GM23338 (cell line): ENCODE data around the gene SFXN5. TPM values are rescaled to one million over a fixed set of nuclear protein-coding genes. Genes with fewer than 3 reads are reported as not detected.

Source experiments
- ATAC-seq: fragments of 200-7000 bp; cut with Tn5 transposase; 3 replicates; pipeline ENCODE4 v1.9.1; 2020
- DNase-seq: peaks from one replicate; pipeline ENCODE4 v3.0.0-alpha.2; 2015; ENCODE audit warnings: low spot score
- H2AFZ ChIP-seq: fragments of 200-600 bp; sonication (generic); 2 replicates; pipeline ENCODE4 v1.8.0; 2016; ENCODE audit warnings: antibody characterized with exemption, mild to moderate bottlenecking, moderate library complexity
- H3F3A ChIP-seq: fragments of 200-600 bp; sonication (generic); replicated peaks from 2 replicates; pipeline ENCODE4 v1.8.0; 2017; ENCODE audit warnings: antibody characterized with exemption, mixed run types, low read depth
- H3K27ac ChIP-seq: fragments of 200-600 bp; sonication (generic); 2 replicates; pipeline ENCODE4 v1.6.1; 2016; ENCODE audit warnings: low read depth
- H3K27me3 ChIP-seq: fragments of 200-600 bp; sonication (generic); 2 replicates; pipeline ENCODE4 v1.8.0; 2016; ENCODE audit warnings: mild to moderate bottlenecking, mixed run types, moderate library complexity; ENCODE audit not compliant: insufficient read depth
- H3K36me3 ChIP-seq: fragments of 200-600 bp; sonication (generic); 2 replicates; pipeline ENCODE4 v1.8.0; 2016; ENCODE audit warnings: mild to moderate bottlenecking; ENCODE audit not compliant: insufficient read depth
- H3K4me1 ChIP-seq: fragments of 200-600 bp; sonication (generic); 2 replicates; pipeline ENCODE4 v1.8.0; 2016; ENCODE audit warnings: mild to moderate bottlenecking, moderate library complexity; ENCODE audit not compliant: insufficient read depth
- H3K4me2 ChIP-seq: fragments of 200-600 bp; sonication (generic); 2 replicates; pipeline ENCODE4 v1.7.1; 2017; ENCODE audit warnings: mixed run types
- H3K4me3 ChIP-seq: fragments of 200-600 bp; sonication (generic); 2 replicates; pipeline ENCODE4 v1.6.1; 2016; ENCODE audit warnings: mixed run types
- H3K79me2 ChIP-seq: fragments of 200-600 bp; sonication (generic); replicated peaks from 2 replicates; pipeline ENCODE4 v1.8.0; 2017; ENCODE audit warnings: mild to moderate bottlenecking; ENCODE audit not compliant: insufficient read depth
- H3K9me2 ChIP-seq: fragments of 200-600 bp; sonication (generic); 2 replicates; pipeline ENCODE4 v1.8.0; 2017; ENCODE audit not compliant: insufficient read depth
- H4K20me1 ChIP-seq: fragments of 200-600 bp; sonication (generic); replicated peaks from 2 replicates; pipeline ENCODE4 v1.8.0; 2017; ENCODE audit warnings: mild to moderate bottlenecking; ENCODE audit not compliant: insufficient read depth
- H3K27ac Mint-ChIP-seq: 2 replicates; pipeline ENCODE4 v1.8.0; 2020; ENCODE audit warnings: inconsistent platforms, mild to moderate bottlenecking, moderate library complexity, mixed read lengths
- H3K27me3 Mint-ChIP-seq: 3 replicates; pipeline ENCODE4 v1.8.0; 2022; ENCODE audit warnings: low read depth, mild to moderate bottlenecking, moderate library complexity, mixed read lengths, inconsistent platforms; ENCODE audit not compliant: insufficient read depth, poor library complexity
- H3K36me3 Mint-ChIP-seq: 3 replicates; pipeline ENCODE4 v1.8.0; 2021; ENCODE audit warnings: low read depth, mild to moderate bottlenecking, inconsistent platforms, moderate library complexity, mixed read lengths
- H3K4me1 Mint-ChIP-seq: 3 replicates; pipeline ENCODE4 v1.8.0; 2020; ENCODE audit warnings: mild to moderate bottlenecking, inconsistent platforms, mixed read lengths
- H3K4me3 Mint-ChIP-seq: 3 replicates; pipeline ENCODE4 v1.8.0; 2021; ENCODE audit warnings: moderate library complexity, mild to moderate bottlenecking, inconsistent platforms, mixed read lengths
- H3K9me3 Mint-ChIP-seq: 3 replicates; pipeline ENCODE4 v1.8.0; 2020; ENCODE audit warnings: moderate library complexity, mild to moderate bottlenecking, inconsistent platforms, mixed read lengths
- CREB1 ChIP-seq: fragments of 250-450 bp; sonication (Bioruptor Pico); IDR thresholded peaks from 2 replicates; pipeline ENCODE4 v1.5.0; 2020; ENCODE audit warnings: low read depth, mild to moderate bottlenecking, moderate library complexity
- NANOG ChIP-seq: IDR thresholded peaks from 2 replicates; pipeline ENCODE4 v1.6.1; 2016; ENCODE audit warnings: antibody characterized with exemption, borderline replicate concordance
- POLR2AphosphoS5 ChIP-seq: IDR thresholded peaks from 2 replicates; pipeline ENCODE4 v1.6.1; 2016; ENCODE audit warnings: antibody characterized with exemption, low read depth
- STAT1 ChIP-seq: IDR thresholded peaks from one replicate; pipeline ENCODE4 v1.6.1; 2016; ENCODE audit warnings: antibody characterized with exemption; ENCODE audit not compliant: unreplicated experiment
- ZNF462 ChIP-seq: fragments of 250-450 bp; sonication (Bioruptor Pico); IDR thresholded peaks from 2 replicates; pipeline ENCODE4 v1.5.0; 2020; ENCODE audit warnings: mild to moderate bottlenecking, moderate library complexity
- polyA plus RNA-seq: library from polyadenylated mRNA; unstranded; fragments of >200 nt; fragmentation: Nextera tagmentation; extraction: Ambion mirVana; gene quantifications from 2 replicates; pipeline ENCODE4 v1.2.1, GENCODE V29; 2016
- total RNA-seq: library from RNA; depleted of rRNA; stranded (reverse); fragments of >200 nt; shearing (Covaris generic); gene quantifications from 2 replicates; pipeline ENCODE4 v1.2.3, GENCODE V29; 2014
- TF ChIP-seq, protein P1 (sequence below): IDR thresholded peaks from 2 replicates; pipeline ENCODE4 v1.6.1; 2016; ENCODE audit warnings: antibody characterized with exemption

SFXN5 gene
- total and polyA plus RNA-seq, 2 experiments from 2014 or later: 23.6 to 25.8 TPM

DNA sequence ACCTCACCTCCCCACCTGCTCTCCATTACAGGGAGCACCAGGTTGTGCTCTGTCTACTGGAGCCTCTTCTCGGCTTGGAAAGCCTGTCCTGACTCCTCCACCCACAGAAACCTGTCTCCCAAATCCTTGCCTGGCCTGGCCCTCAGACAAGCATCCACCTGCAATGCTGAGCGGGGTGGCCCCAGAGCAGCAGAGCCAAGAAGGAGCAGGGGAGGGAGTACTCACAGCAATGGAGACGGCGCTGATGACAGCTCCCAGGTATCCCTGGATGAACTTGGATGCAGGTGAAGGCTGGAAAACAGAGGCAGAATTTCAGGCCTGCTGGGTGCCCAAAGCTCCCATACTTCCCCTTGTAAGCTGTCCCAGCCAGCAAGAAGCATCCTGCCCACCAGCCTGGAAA, 72.8 kb downstream of the SFXN5 start:
- H3K9me2 ChIP-seq: no peaks in the 10 kb centered on the region
- TF ChIP-seq POLR2AphosphoS5 (no peak), CREB1 (CRISPR knock-in tag) (no peak), STAT1 (no peak), NANOG (no peak), ZNF462 (CRISPR knock-in tag) (no peak)
- TF ChIP-seq, protein P1, sequence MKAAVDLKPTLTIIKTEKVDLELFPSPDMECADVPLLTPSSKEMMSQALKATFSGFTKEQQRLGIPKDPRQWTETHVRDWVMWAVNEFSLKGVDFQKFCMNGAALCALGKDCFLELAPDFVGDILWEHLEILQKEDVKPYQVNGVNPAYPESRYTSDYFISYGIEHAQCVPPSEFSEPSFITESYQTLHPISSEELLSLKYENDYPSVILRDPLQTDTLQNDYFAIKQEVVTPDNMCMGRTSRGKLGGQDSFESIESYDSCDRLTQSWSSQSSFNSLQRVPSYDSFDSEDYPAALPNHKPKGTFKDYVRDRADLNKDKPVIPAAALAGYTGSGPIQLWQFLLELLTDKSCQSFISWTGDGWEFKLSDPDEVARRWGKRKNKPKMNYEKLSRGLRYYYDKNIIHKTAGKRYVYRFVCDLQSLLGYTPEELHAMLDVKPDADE: no peak
- no peaks in the 10 kb centered on the region for H3F3A ChIP-seq
- Mint-ChIP-seq H3K27ac (no peak overlapping the region), H3K4me1 (peaks cover 11% of the 10 kb centered on the region; the same call in 2 of the 3 replicates), H3K27me3 (peaks cover 14% of the 10 kb centered on the region), H3K36me3 (peaks cover 4% of the 10 kb centered on the region; the same call in 2 of the 3 replicates), H3K4me3 (no peak overlapping the region), H3K9me3 (no peaks in the 10 kb centered on the region)
- no peaks in the 10 kb centered on the region for H3K27me3 ChIP-seq
- no peaks in the 10 kb centered on the region for H3K4me1 ChIP-seq
- no peaks in the 10 kb centered on the region for H3K36me3 ChIP-seq
- H2AFZ ChIP-seq: no peak overlapping the region
- H3K27ac ChIP-seq: no peak overlapping the region
- no peak overlapping the region for H3K4me2 ChIP-seq
- H4K20me1 ChIP-seq: no peaks in the 10 kb centered on the region; the same call in 1 of the 2 replicates
- H3K79me2 ChIP-seq: no peaks in the 10 kb centered on the region
- DNase-seq: no peak
- H3K4me3 ChIP-seq: no peak overlapping the region
- no peak for ATAC-seq
